HUES64 (cell line): ENCODE data around the gene EIF4ENIF1.
"Not testable (repeated sequence)": the region's sequence is repeated elsewhere in the genome, so short reads cannot be mapped to it uniquely, and the experiment has no call there.

Experiments
- H3K27ac ChIP-seq: 2 replicates; pipeline ENCODE4 v1.7.0; 2013; ENCODE audit warnings: low read depth, low read length, inconsistent platforms
- H3K27me3 ChIP-seq: 2 replicates; pipeline ENCODE4 v1.6.1; 2013; ENCODE audit warnings: mild to moderate bottlenecking, low read length; ENCODE audit not compliant: insufficient read depth
- H3K36me3 ChIP-seq: 2 replicates; pipeline ENCODE4 v1.6.1; 2013; ENCODE audit warnings: mild to moderate bottlenecking, low read length; ENCODE audit not compliant: insufficient read depth
- H3K4me1 ChIP-seq: 2 replicates; pipeline ENCODE4 v1.6.1; 2013; ENCODE audit warnings: mild to moderate bottlenecking, low read length, moderate library complexity; ENCODE audit not compliant: insufficient read depth
- H3K4me3 ChIP-seq: 2 replicates; pipeline ENCODE4 v1.5.1; 2013; ENCODE audit warnings: mild to moderate bottlenecking, low read length, moderate library complexity
- H3K9ac ChIP-seq: 2 replicates; pipeline ENCODE4 v1.6.1; 2013; ENCODE audit warnings: mild to moderate bottlenecking, low read depth, low read length
- H3K9me3 ChIP-seq: 2 replicates; pipeline ENCODE4 v1.6.1; 2013; ENCODE audit warnings: low read depth, low read length; ENCODE audit not compliant: insufficient read depth
- WGBS: fragments of 150-250, 120-280 bp; methylation state at CpG from one replicate; pipeline ENCODE4 v1.1.7; 2013; ENCODE audit warnings: missing lambda C conversion rate; 5-methylcytosine and 5-hydroxymethylcytosine counted together

EIF4ENIF1 gene

GRCh38 chr22:31491218-31491962 is 1.7 kb upstream of the EIF4ENIF1 start:
- WGBS: 64% methylated on average over 7 of the region's 8 CpGs
- peaks cover 15% of the 10 kb centered on the region for H3K36me3 ChIP-seq
- peak overlapping the region; percentile 84 for H3K4me3 ChIP-seq
- no peaks in the 10 kb centered on the region for H3K27me3 ChIP-seq
- H3K9ac ChIP-seq: no peak overlapping the region
- H3K4me1 ChIP-seq: peaks cover 20% of the 10 kb centered on the region
- peak overlapping the region; percentile 70; the same call in 1 of the 2 replicates for H3K27ac ChIP-seq
- no peaks in the 10 kb centered on the region for H3K9me3 ChIP-seq

GRCh38 chr22:31490496-31490925 is 869 bp upstream of the EIF4ENIF1 start:
- peak overlapping the region; percentile 84 for H3K9ac ChIP-seq
- H3K4me1 ChIP-seq: peaks cover 16% of the 10 kb centered on the region
- no peaks in the 10 kb centered on the region for H3K27me3 ChIP-seq
- 7% methylated on average over 15 of the region's 15 CpGs for WGBS
- peak overlapping the region; percentile 84 for H3K4me3 ChIP-seq
- H3K36me3 ChIP-seq: peaks cover 15% of the 10 kb centered on the region
- H3K27ac ChIP-seq: peak overlapping the region; percentile 70; the same call in 1 of the 2 replicates
- H3K9me3 ChIP-seq: no peaks in the 10 kb centered on the region

GRCh38 chr22:31488988-31489617 is 539 bp downstream of the EIF4ENIF1 start:
- Histone ChIP-seq H3K27ac (no peak overlapping the region), H3K27me3 (no peaks in the 10 kb centered on the region), H3K36me3 (peaks cover 29% of the 10 kb centered on the region), H3K4me1 (peaks cover 11% of the 10 kb centered on the region; the same call in 1 of the 2 replicates), H3K4me3 (peak overlapping the region; percentile 84), H3K9ac (peak overlapping the region; percentile 84), H3K9me3 (no peaks in the 10 kb centered on the region)
- under 1% methylated on average over 61 of the region's 61 CpGs for WGBS

- Histone ChIP-seq H3K27ac (no peak overlapping the region), H3K4me1 (peaks cover 11% of the 10 kb centered on the region; the same call in 1 of the 2 replicates), H3K36me3 (peaks cover 35% of the 10 kb centered on the region), H3K9ac (peak overlapping the region; percentile 84; the same call in 1 of the 2 replicates), H3K27me3 (no peaks in the 10 kb centered on the region), H3K9me3 (no peaks in the 10 kb centered on the region), H3K4me3 (peak overlapping the region; percentile 84)
- 89% methylated on average over 6 of the region's 6 CpGs for WGBS
Measured at GRCh38 chr22:31488346-31488883, 1.2 kb downstream of the EIF4ENIF1 start.

- Histone ChIP-seq H3K27ac (no peak overlapping the region), H3K4me1 (peaks cover 11% of the 10 kb centered on the region; the same call in 1 of the 2 replicates), H3K9ac (no peak overlapping the region), H3K9me3 (no peaks in the 10 kb centered on the region), H3K27me3 (no peaks in the 10 kb centered on the region), H3K36me3 (peaks cover 46% of the 10 kb centered on the region), H3K4me3 (no peak overlapping the region)
- WGBS: 100% methylated on average over 2 of the region's 2 CpGs
Measured at GRCh38 chr22:31486951-31487350, 2.7 kb downstream of the EIF4ENIF1 start.

GRCh38 chr22:31486369-31486768 is 3.3 kb downstream of the EIF4ENIF1 start:
- not testable (repeated sequence) for H3K9me3 ChIP-seq, H3K4me3 ChIP-seq, H3K27me3 ChIP-seq, H3K27ac ChIP-seq, H3K9ac ChIP-seq
- Histone ChIP-seq H3K4me1 (peaks cover 11% of the 10 kb centered on the region; the same call in 1 of the 2 replicates), H3K36me3 (peaks cover 52% of the 10 kb centered on the region)
- 96% methylated on average over 11 of the region's 11 CpGs for WGBS

- not testable (repeated sequence) for H3K27ac ChIP-seq, H3K27me3 ChIP-seq, H3K9me3 ChIP-seq, H3K4me3 ChIP-seq, H3K9ac ChIP-seq, H3K4me1 ChIP-seq
- H3K36me3 ChIP-seq: peaks cover 74% of the 10 kb centered on the region
- WGBS: 95% methylated on average over 8 of the region's 8 CpGs
Measured at GRCh38 chr22:31482470-31482869, 7.2 kb downstream of the EIF4ENIF1 start.

- H3K9me3 ChIP-seq: no peaks in the 10 kb centered on the region
- no peaks in the 10 kb centered on the region for H3K4me1 ChIP-seq
- WGBS: 95% methylated on average over 3 of the region's 3 CpGs
- H3K4me3 ChIP-seq: no peak overlapping the region
- no peak overlapping the region for H3K9ac ChIP-seq
- peaks cover 77% of the 10 kb centered on the region for H3K36me3 ChIP-seq
- H3K27me3 ChIP-seq: no peaks in the 10 kb centered on the region
- H3K27ac ChIP-seq: no peak overlapping the region
Measured at GRCh38 chr22:31481129-31481528, 8.5 kb downstream of the EIF4ENIF1 start.

GRCh38 chr22:31477329-31477728 is 12.3 kb downstream of the EIF4ENIF1 start:
- Histone ChIP-seq H3K9ac (no peak overlapping the region), H3K27ac (no peak overlapping the region), H3K4me3 (no peak overlapping the region), H3K27me3 (no peaks in the 10 kb centered on the region), H3K36me3 (peaks cover 67% of the 10 kb centered on the region), H3K9me3 (no peaks in the 10 kb centered on the region), H3K4me1 (no peaks in the 10 kb centered on the region)
- WGBS: 94% methylated on average over 3 of the region's 4 CpGs

- Histone ChIP-seq H3K27me3 (no peaks in the 10 kb centered on the region), H3K4me3 (no peak overlapping the region), H3K36me3 (peaks cover 63% of the 10 kb centered on the region), H3K9me3 (no peaks in the 10 kb centered on the region), H3K4me1 (no peaks in the 10 kb centered on the region), H3K27ac (no peak overlapping the region), H3K9ac (no peak overlapping the region)
- WGBS: 98% methylated on average over 3 of the region's 3 CpGs
Measured at GRCh38 chr22:31475800-31476199, 13.8 kb downstream of the EIF4ENIF1 start.

GRCh38 chr22:31474743-31475142 is 14.9 kb downstream of the EIF4ENIF1 start:
- H3K27me3 ChIP-seq: no peaks in the 10 kb centered on the region
- H3K4me3 ChIP-seq: no peak overlapping the region
- no peaks in the 10 kb centered on the region for H3K4me1 ChIP-seq
- H3K9me3 ChIP-seq: no peaks in the 10 kb centered on the region
- peaks cover 57% of the 10 kb centered on the region for H3K36me3 ChIP-seq
- H3K9ac ChIP-seq: no peak overlapping the region
- H3K27ac ChIP-seq: no peak overlapping the region
- 92% methylated on average over 1 of the region's 2 CpGs for WGBS
